GM21528 (cell line): Measurements from ENCODE around the gene KLK11.

Source experiments
- ATAC-seq: cut with Tn5 transposase; IDR thresholded peaks from one replicate; pipeline ENCODE4 v1.9.1; 2021; ENCODE audit warnings: mild to moderate bottlenecking, moderate library complexity; ENCODE audit not compliant: unreplicated experiment, low FRiP score

KLK11 gene

GRCh38 chr19:51026554-51026831 is at the start of gene KLK11:
TSS of gene KLK11 (minus strand) at chr19:51026616. CDS start at chr19:51025631, 985 bp downstream.
- ATAC-seq: no peak

GRCh38 chr19:51075998-51076397 is 49.6 kb upstream of the KLK11 start:
- ATAC-seq: no peak

GRCh38 chr19:51071095-51071405 is 44.6 kb upstream of the KLK11 start:
- ATAC-seq: no peak

- no peak for ATAC-seq
Observed at GRCh38 chr19:51070334-51071094, 44.1 kb upstream of the KLK11 start.

- no peak for ATAC-seq
Observed at GRCh38 chr19:51066393-51067186, 40.2 kb upstream of the KLK11 start.

GRCh38 chr19:51065221-51065960 is 39.0 kb upstream of the KLK11 start:
- no peak for ATAC-seq

GRCh38 chr19:51064534-51065220 is 38.3 kb upstream of the KLK11 start, which contains the start of gene KLK13:
TSS of gene KLK13 (minus strand) at chr19:51065092. CDS start at chr19:51065067, 25 bp downstream.
- no peak for ATAC-seq

GRCh38 chr19:51063664-51064063 is 37.2 kb upstream of the KLK11 start:
- ATAC-seq: no peak

- ATAC-seq: no peak
Observed at GRCh38 chr19:51060973-51061372, 34.6 kb upstream of the KLK11 start.

- no peak for ATAC-seq
Observed at GRCh38 chr19:51060336-51060735, 33.9 kb upstream of the KLK11 start.

- no peak for ATAC-seq
Observed at GRCh38 chr19:51059715-51060114, 33.3 kb upstream of the KLK11 start.

- no peak for ATAC-seq
Observed at GRCh38 chr19:51055866-51056265, 29.4 kb upstream of the KLK11 start.

- no peak for ATAC-seq
Observed at GRCh38 chr19:51047031-51047335, 20.6 kb upstream of the KLK11 start.

- ATAC-seq: no peak
Observed at GRCh38 chr19:51044327-51044726, 17.9 kb upstream of the KLK11 start.

GRCh38 chr19:51043497-51043896 is 17.1 kb upstream of the KLK11 start:
- ATAC-seq: no peak

- no peak for ATAC-seq
Observed at GRCh38 chr19:51040151-51040550, 13.7 kb upstream of the KLK11 start.

GRCh38 chr19:51036519-51036918 is 10.1 kb upstream of the KLK11 start:
- no peak for ATAC-seq

- ATAC-seq: no peak
Observed at GRCh38 chr19:51034704-51035103, 8.3 kb upstream of the KLK11 start, which contains the start of gene KLK12. TSS of gene KLK12 (minus strand) at chr19:51035002. CDS start at chr19:51034621, 381 bp downstream.

- ATAC-seq: no peak
Observed at GRCh38 chr19:51031880-51032225, 5.4 kb upstream of the KLK11 start.

- ATAC-seq: no peak
Observed at GRCh38 chr19:51031220-51031879, 4.9 kb upstream of the KLK11 start.
